HEK293 (cell line): ENCODE measurements around the gene RASSF3.

Source experiments
- CTCF ChIP-seq: fragments of 450-650 bp; formaldehyde crosslinking; IDR thresholded peaks from 2 replicates; pipeline ENCODE4 v1.5.1; 2016; ENCODE audit warnings: missing biosample characterization, missing genetic modification characterization
- EGR2 ChIP-seq: fragments of 450-650 bp; formaldehyde crosslinking; IDR thresholded peaks from 2 replicates; pipeline ENCODE4 v1.5.1; 2016; ENCODE audit warnings: low read depth, missing biosample characterization, missing genetic modification characterization
- GLI2 ChIP-seq: fragments of 450-650 bp; formaldehyde crosslinking; IDR thresholded peaks from 2 replicates; pipeline ENCODE4; 2017; ENCODE audit warnings: missing biosample characterization, missing genetic modification characterization, low read depth, borderline replicate concordance
- HOXC10 ChIP-seq: sonication (generic); formaldehyde crosslinking; IDR thresholded peaks from 2 replicates; pipeline ENCODE4 v1.8.1; 2023; ENCODE audit warnings: mild to moderate bottlenecking, missing genetic modification reagents
- KLF8 ChIP-seq: fragments of 450-650 bp; formaldehyde crosslinking; IDR thresholded peaks from 2 replicates; pipeline ENCODE4 v1.5.1; 2016; ENCODE audit warnings: missing biosample characterization, missing genetic modification characterization
- PRDM1 ChIP-seq: fragments of 450-650 bp; formaldehyde crosslinking; IDR thresholded peaks from 2 replicates; pipeline ENCODE4; 2016; ENCODE audit warnings: missing biosample characterization, missing genetic modification characterization
- SP3 ChIP-seq: fragments of 450-650 bp; formaldehyde crosslinking; IDR thresholded peaks from 2 replicates; pipeline ENCODE4 v1.5.1; 2016; ENCODE audit warnings: missing biosample characterization, missing genetic modification characterization
- TCF7L2 ChIP-seq: IDR thresholded peaks from 2 replicates; pipeline ENCODE4 v1.6.1; 2011; ENCODE audit warnings: low read depth, mild to moderate bottlenecking, inconsistent platforms, low read length, moderate library complexity, borderline replicate concordance
- WT1 ChIP-seq: fragments of 450-650 bp; formaldehyde crosslinking; IDR thresholded peaks from 2 replicates; pipeline ENCODE4 v1.5.1; 2016; ENCODE audit warnings: missing biosample characterization, missing genetic modification characterization
- YY2 ChIP-seq: fragments of 450-650 bp; formaldehyde crosslinking; IDR thresholded peaks from 2 replicates; pipeline ENCODE4 v1.5.1; 2016; ENCODE audit warnings: missing biosample characterization, missing genetic modification characterization
- ZBTB48 ChIP-seq: fragments of 450-650 bp; formaldehyde crosslinking; IDR thresholded peaks from 2 replicates; pipeline ENCODE4 v1.5.1; 2016; ENCODE audit warnings: missing biosample characterization, missing genetic modification characterization
- ZFHX2 ChIP-seq: fragments of 450-650 bp; formaldehyde crosslinking; conservative IDR thresholded peaks from 2 replicates; pipeline ENCODE4 v1.5.1; 2016; ENCODE audit warnings: missing biosample characterization, missing genetic modification characterization
- ZNF10 ChIP-seq: fragments of 450-650 bp; formaldehyde crosslinking; IDR thresholded peaks from 2 replicates; pipeline ENCODE4 v1.5.1; 2017; ENCODE audit warnings: missing biosample characterization, missing genetic modification characterization
- ZNF221 ChIP-seq: fragments of 450-650 bp; formaldehyde crosslinking; IDR thresholded peaks from 2 replicates; pipeline ENCODE4 v1.5.1; 2017; ENCODE audit warnings: missing biosample characterization, missing genetic modification characterization, borderline replicate concordance
- ZNF248 ChIP-seq: fragments of 450-650 bp; formaldehyde crosslinking; IDR thresholded peaks from 2 replicates; pipeline ENCODE4 v1.5.1; 2017; ENCODE audit warnings: missing biosample characterization, missing genetic modification characterization
- ZNF274 ChIP-seq, 2 experiments: fragments of 200-500 bp in 1 of 2; fragments of 450-650 bp in 1 of 2; sonication (Bioruptor generic) in 1 of 2; formaldehyde crosslinking in 1 of 2; IDR thresholded peaks; 2 replicates each; pipeline versions ENCODE4 v1.5.1 to v1.6.1; 2014 to 2016; ENCODE audit warnings: borderline replicate concordance in 1 of 2, inconsistent platforms in 1 of 2, low read length in 1 of 2, missing biosample characterization in 1 of 2, missing genetic modification characterization in 1 of 2
- ZNF311 ChIP-seq: fragments of 450-650 bp; formaldehyde crosslinking; IDR thresholded peaks from 2 replicates; pipeline ENCODE4 v1.5.1; 2017; ENCODE audit warnings: missing biosample characterization, missing genetic modification characterization, borderline replicate concordance
- ZNF335 ChIP-seq: fragments of 450-650 bp; formaldehyde crosslinking; conservative IDR thresholded peaks from 2 replicates; pipeline ENCODE4 v1.5.1; 2016; ENCODE audit warnings: missing biosample characterization, missing genetic modification characterization
- ZNF341 ChIP-seq: fragments of 450-650 bp; formaldehyde crosslinking; IDR thresholded peaks from 2 replicates; pipeline ENCODE4; 2016; ENCODE audit warnings: low read depth, missing biosample characterization, missing genetic modification characterization
- ZNF48 ChIP-seq: fragments of 450-650 bp; formaldehyde crosslinking; IDR thresholded peaks from 2 replicates; pipeline ENCODE4 v1.5.1; 2016; ENCODE audit warnings: missing biosample characterization, missing genetic modification characterization
- ZNF544 ChIP-seq: fragments of 450-650 bp; formaldehyde crosslinking; IDR thresholded peaks from 2 replicates; pipeline ENCODE4 v1.5.0; 2017; ENCODE audit warnings: missing biosample characterization, missing genetic modification characterization
- ZNF561 ChIP-seq: fragments of 450-650 bp; IDR thresholded peaks from 2 replicates; pipeline ENCODE4 v1.5.1; 2018; ENCODE audit warnings: missing biosample characterization, missing genetic modification characterization, borderline replicate concordance
- ZNF654 ChIP-seq: fragments of 450-650 bp; formaldehyde crosslinking; IDR thresholded peaks from 2 replicates; pipeline ENCODE4 v1.5.1; 2016; ENCODE audit warnings: low read depth, missing biosample characterization, missing genetic modification characterization
- ZNF76 ChIP-seq: fragments of 450-650 bp; formaldehyde crosslinking; IDR thresholded peaks from 2 replicates; pipeline ENCODE4; 2016; ENCODE audit warnings: low read depth, missing biosample characterization, missing genetic modification characterization, borderline replicate concordance
- ZSCAN16 ChIP-seq: fragments of 450-650 bp; formaldehyde crosslinking; IDR thresholded peaks from 2 replicates; pipeline ENCODE4 v1.5.1; 2016; ENCODE audit warnings: missing biosample characterization, missing genetic modification characterization
- ZXDB ChIP-seq: fragments of 450-650 bp; formaldehyde crosslinking; IDR thresholded peaks from 2 replicates; pipeline ENCODE4 v1.5.1; 2016; ENCODE audit warnings: missing biosample characterization, missing genetic modification characterization
- TF ChIP-seq, protein P1 (sequence below): fragments of 450-650 bp; formaldehyde crosslinking; IDR thresholded peaks from 2 replicates; pipeline ENCODE4 v1.5.1; 2016; ENCODE audit warnings: missing biosample characterization, missing genetic modification characterization
- TF ChIP-seq, protein P2 (sequence below): fragments of 450-650 bp; formaldehyde crosslinking; IDR thresholded peaks from 2 replicates; pipeline ENCODE4 v1.5.1; 2016; ENCODE audit warnings: missing biosample characterization, missing genetic modification characterization, borderline replicate concordance
- TF ChIP-seq, protein P3 (sequence below): fragments of 450-650 bp; formaldehyde crosslinking; IDR thresholded peaks from 2 replicates; pipeline ENCODE4 v1.5.1; 2016; ENCODE audit warnings: missing biosample characterization, missing genetic modification characterization, low read depth

RASSF3 gene

GRCh38 chr12:64608901-64609535 is 1.3 kb upstream of the RASSF3 start (continued):
- peak; percentile 64 for TF ChIP-seq CTCF (tag by site-specific recombination)
- peak; percentile 70 for TF ChIP-seq PRDM1
- TF ChIP-seq ZNF48 (tag by site-specific recombination) = no peak
- TF ChIP-seq ZNF221 = no peak
- no peak for TF ChIP-seq EGR2 (tag by site-specific recombination)
- 0 out of 2 replicates have a peak, but pooled peaks have one; percentile 35 for TF ChIP-seq ZBTB48 (tag by site-specific recombination)
- no peak for TF ChIP-seq HOXC10 (CRISPR knock-in tag)
- no peak for TF ChIP-seq ZNF10 (tag by site-specific recombination)
- TF ChIP-seq KLF8 (tag by site-specific recombination) = 0 out of 2 replicates have a peak, but pooled peaks have one; percentile 43
- no peak; the same call in 1 of the 2 replicates for TF ChIP-seq ZNF654 (tag by site-specific recombination)
- no peak for TF ChIP-seq ZFHX2 (tag by site-specific recombination)
- no peak for TF ChIP-seq YY2 (tag by site-specific recombination)
- TF ChIP-seq ZSCAN16 (tag by site-specific recombination) = no peak
- no peak for TF ChIP-seq ZXDB (tag by site-specific recombination)
- TF ChIP-seq TCF7L2 = no peak
- TF ChIP-seq, protein P1, sequence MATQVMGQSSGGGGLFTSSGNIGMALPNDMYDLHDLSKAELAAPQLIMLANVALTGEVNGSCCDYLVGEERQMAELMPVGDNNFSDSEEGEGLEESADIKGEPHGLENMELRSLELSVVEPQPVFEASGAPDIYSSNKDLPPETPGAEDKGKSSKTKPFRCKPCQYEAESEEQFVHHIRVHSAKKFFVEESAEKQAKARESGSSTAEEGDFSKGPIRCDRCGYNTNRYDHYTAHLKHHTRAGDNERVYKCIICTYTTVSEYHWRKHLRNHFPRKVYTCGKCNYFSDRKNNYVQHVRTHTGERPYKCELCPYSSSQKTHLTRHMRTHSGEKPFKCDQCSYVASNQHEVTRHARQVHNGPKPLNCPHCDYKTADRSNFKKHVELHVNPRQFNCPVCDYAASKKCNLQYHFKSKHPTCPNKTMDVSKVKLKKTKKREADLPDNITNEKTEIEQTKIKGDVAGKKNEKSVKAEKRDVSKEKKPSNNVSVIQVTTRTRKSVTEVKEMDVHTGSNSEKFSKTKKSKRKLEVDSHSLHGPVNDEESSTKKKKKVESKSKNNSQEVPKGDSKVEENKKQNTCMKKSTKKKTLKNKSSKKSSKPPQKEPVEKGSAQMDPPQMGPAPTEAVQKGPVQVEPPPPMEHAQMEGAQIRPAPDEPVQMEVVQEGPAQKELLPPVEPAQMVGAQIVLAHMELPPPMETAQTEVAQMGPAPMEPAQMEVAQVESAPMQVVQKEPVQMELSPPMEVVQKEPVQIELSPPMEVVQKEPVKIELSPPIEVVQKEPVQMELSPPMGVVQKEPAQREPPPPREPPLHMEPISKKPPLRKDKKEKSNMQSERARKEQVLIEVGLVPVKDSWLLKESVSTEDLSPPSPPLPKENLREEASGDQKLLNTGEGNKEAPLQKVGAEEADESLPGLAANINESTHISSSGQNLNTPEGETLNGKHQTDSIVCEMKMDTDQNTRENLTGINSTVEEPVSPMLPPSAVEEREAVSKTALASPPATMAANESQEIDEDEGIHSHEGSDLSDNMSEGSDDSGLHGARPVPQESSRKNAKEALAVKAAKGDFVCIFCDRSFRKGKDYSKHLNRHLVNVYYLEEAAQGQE (tag by site-specific recombination) = no peak
- TF ChIP-seq ZNF274 (IDR thresholded peaks at IDR 0.05; ENCODE audit: low read length) = no peak
- TF ChIP-seq ZNF274 (tag by site-specific recombination; IDR thresholded peaks at IDR 0.05; ENCODE audit: borderline replicate concordance) = no peak
- TF ChIP-seq SP3 (tag by site-specific recombination) = no peak
- 0 out of 2 replicates have a peak, but pooled peaks have one; percentile 4 for TF ChIP-seq ZNF335 (tag by site-specific recombination)
- TF ChIP-seq WT1 = no peak
- TF ChIP-seq ZNF311 (tag by site-specific recombination) = no peak
- no peak for TF ChIP-seq ZNF248 (tag by site-specific recombination)
- no peak for TF ChIP-seq ZNF76 (tag by site-specific recombination)
- TF ChIP-seq ZNF561 = no peak
- TF ChIP-seq, protein P2, sequence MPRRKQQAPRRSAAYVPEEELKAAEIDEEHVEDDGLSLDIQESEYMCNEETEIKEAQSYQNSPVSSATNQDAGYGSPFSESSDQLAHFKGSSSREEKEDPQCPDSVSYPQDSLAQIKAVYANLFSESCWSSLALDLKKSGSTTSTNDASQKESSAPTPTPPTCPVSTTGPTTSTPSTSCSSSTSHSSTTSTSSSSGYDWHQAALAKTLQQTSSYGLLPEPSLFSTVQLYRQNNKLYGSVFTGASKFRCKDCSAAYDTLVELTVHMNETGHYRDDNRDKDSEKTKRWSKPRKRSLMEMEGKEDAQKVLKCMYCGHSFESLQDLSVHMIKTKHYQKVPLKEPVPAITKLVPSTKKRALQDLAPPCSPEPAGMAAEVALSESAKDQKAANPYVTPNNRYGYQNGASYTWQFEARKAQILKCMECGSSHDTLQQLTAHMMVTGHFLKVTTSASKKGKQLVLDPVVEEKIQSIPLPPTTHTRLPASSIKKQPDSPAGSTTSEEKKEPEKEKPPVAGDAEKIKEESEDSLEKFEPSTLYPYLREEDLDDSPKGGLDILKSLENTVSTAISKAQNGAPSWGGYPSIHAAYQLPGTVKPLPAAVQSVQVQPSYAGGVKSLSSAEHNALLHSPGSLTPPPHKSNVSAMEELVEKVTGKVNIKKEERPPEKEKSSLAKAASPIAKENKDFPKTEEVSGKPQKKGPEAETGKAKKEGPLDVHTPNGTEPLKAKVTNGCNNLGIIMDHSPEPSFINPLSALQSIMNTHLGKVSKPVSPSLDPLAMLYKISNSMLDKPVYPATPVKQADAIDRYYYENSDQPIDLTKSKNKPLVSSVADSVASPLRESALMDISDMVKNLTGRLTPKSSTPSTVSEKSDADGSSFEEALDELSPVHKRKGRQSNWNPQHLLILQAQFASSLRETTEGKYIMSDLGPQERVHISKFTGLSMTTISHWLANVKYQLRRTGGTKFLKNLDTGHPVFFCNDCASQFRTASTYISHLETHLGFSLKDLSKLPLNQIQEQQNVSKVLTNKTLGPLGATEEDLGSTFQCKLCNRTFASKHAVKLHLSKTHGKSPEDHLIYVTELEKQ = no peak
- TF ChIP-seq, protein P3, sequence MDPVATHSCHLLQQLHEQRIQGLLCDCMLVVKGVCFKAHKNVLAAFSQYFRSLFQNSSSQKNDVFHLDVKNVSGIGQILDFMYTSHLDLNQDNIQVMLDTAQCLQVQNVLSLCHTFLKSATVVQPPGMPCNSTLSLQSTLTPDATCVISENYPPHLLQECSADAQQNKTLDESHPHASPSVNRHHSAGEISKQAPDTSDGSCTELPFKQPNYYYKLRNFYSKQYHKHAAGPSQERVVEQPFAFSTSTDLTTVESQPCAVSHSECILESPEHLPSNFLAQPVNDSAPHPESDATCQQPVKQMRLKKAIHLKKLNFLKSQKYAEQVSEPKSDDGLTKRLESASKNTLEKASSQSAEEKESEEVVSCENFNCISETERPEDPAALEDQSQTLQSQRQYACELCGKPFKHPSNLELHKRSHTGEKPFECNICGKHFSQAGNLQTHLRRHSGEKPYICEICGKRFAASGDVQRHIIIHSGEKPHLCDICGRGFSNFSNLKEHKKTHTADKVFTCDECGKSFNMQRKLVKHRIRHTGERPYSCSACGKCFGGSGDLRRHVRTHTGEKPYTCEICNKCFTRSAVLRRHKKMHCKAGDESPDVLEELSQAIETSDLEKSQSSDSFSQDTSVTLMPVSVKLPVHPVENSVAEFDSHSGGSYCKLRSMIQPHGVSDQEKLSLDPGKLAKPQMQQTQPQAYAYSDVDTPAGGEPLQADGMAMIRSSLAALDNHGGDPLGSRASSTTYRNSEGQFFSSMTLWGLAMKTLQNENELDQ = no peak
- no peak for TF ChIP-seq ZNF544
- no peak for TF ChIP-seq GLI2 (tag by site-specific recombination)
- TF ChIP-seq ZNF341 (tag by site-specific recombination) = no peak
